Endodermal cell (in vitro differentiated cells): Measurements from ENCODE around the gene SLC35D3. TPM values are rescaled to one million over a fixed set of nuclear protein-coding genes. Genes with fewer than 3 reads are reported as not detected.
"Not testable (repeated sequence)": the region's sequence is repeated elsewhere in the genome, so short reads cannot be mapped to it uniquely, and the experiment has no call there.

ENCODE experiments used
- DNase-seq: peaks from one replicate; pipeline ENCODE4 v3.0.0-alpha.2; 2017
- H3K27ac ChIP-seq: 2 replicates; pipeline ENCODE4 v1.5.1; 2013; ENCODE audit warnings: mild to moderate bottlenecking, low read depth, low read length, moderate library complexity
- H3K27me3 ChIP-seq: 2 replicates; pipeline ENCODE4 v1.6.1; 2013; ENCODE audit warnings: mild to moderate bottlenecking, low read length, moderate library complexity; ENCODE audit not compliant: insufficient read depth, control insufficient read depth, poor library complexity, severe bottlenecking
- H3K36me3 ChIP-seq: 2 replicates; pipeline ENCODE4 v1.7.0; 2013; ENCODE audit warnings: mild to moderate bottlenecking, low read length, moderate library complexity; ENCODE audit not compliant: control insufficient read depth, insufficient read depth
- H3K4me1 ChIP-seq: one replicate; pipeline ENCODE4 v1.7.0; 2013; ENCODE audit warnings: low read length; ENCODE audit not compliant: control insufficient read depth, insufficient read depth
- H3K4me3 ChIP-seq: 2 replicates; pipeline ENCODE4 v1.5.1; 2013; ENCODE audit warnings: mild to moderate bottlenecking, low read length, moderate library complexity
- H3K9ac ChIP-seq: 2 replicates; pipeline ENCODE4 v1.6.1; 2013; ENCODE audit warnings: mild to moderate bottlenecking, low read length, moderate library complexity; ENCODE audit not compliant: poor library complexity, severe bottlenecking; ENCODE audit errors: extremely low read depth
- H3K9me3 ChIP-seq: 2 replicates; pipeline ENCODE4 v1.6.1; 2013; ENCODE audit warnings: mild to moderate bottlenecking, low read length, moderate library complexity; ENCODE audit not compliant: control insufficient read depth
- H3K27ac Mint-ChIP-seq: 2 replicates; pipeline ENCODE4 v1.8.0; 2020; ENCODE audit warnings: mixed read lengths
- H3K27me3 Mint-ChIP-seq: 2 replicates; pipeline ENCODE4 v1.8.0; 2021; ENCODE audit warnings: mild to moderate bottlenecking, mixed read lengths; ENCODE audit not compliant: insufficient read depth
- H3K36me3 Mint-ChIP-seq: 2 replicates; pipeline ENCODE4 v1.8.0; 2020; ENCODE audit warnings: low read depth, mixed read lengths
- H3K4me1 Mint-ChIP-seq: 2 replicates; pipeline ENCODE4 v1.8.0; 2020; ENCODE audit warnings: mixed read lengths
- H3K4me3 Mint-ChIP-seq: 2 replicates; pipeline ENCODE4 v1.8.0; 2020; ENCODE audit warnings: mild to moderate bottlenecking, moderate library complexity, mixed read lengths
- H3K9me3 Mint-ChIP-seq: 2 replicates; pipeline ENCODE4 v1.8.0; 2020; ENCODE audit warnings: mild to moderate bottlenecking, mixed read lengths
- CTCF ChIP-seq: fragments of 200-600 bp; sonication (generic); conservative IDR thresholded peaks from 2 replicates; pipeline ENCODE4 v1.5.0; 2021; ENCODE audit warnings: antibody characterized with exemption, mild to moderate bottlenecking
- WGBS, 2 experiments: methylation state at CpG; one replicate each; pipeline versions ENCODE4 v1.1.5 to v1.1.7; 2013; ENCODE audit warnings: missing lambda C conversion rate in 2 of 2, mixed read lengths in 1 of 2; ENCODE audit not compliant: insufficient coverage in 1 of 2, insufficient read length in 1 of 2; 5-methylcytosine and 5-hydroxymethylcytosine counted together
- total RNA-seq, 2 donors: library from RNA; stranded (reverse); fragmentation: NEBNext Ultra II Directional in 1 of 2; extraction: Animal tissue kit (Norgen Biotek cat#: 25700) in 1 of 2; gene quantifications; 2 replicates in 1 of 2; 3 replicates in 1 of 2; pipeline ENCODE4 v1.2.1, GENCODE V29; 2021

Gene SLC35D3
- total RNA-seq, 2 donors from 2014 or later, result 0.44 TPM; not detected in 1

- WGBS, 2 experiments, result 87 to 88% methylated on average over 5 of the region's 5 CpGs
- no peaks in the 10 kb centered on the region for H3K36me3 Mint-ChIP-seq
- no peak overlapping the region for H3K27ac ChIP-seq
- H3K4me1 Mint-ChIP-seq, result peaks cover 48% of the 10 kb centered on the region
- H3K27me3 ChIP-seq, result no peaks in the 10 kb centered on the region
- H3K9ac ChIP-seq, result no peak overlapping the region
- H3K36me3 ChIP-seq, result no peaks in the 10 kb centered on the region
- peak; percentile 58 for DNase-seq
- H3K4me1 ChIP-seq, result no peaks in the 10 kb centered on the region
- no peaks in the 10 kb centered on the region for H3K9me3 Mint-ChIP-seq
- TF ChIP-seq CTCF, result no peak
- H3K4me3 ChIP-seq, result no peak overlapping the region
- no peak overlapping the region for H3K4me3 Mint-ChIP-seq
- H3K27me3 Mint-ChIP-seq, result peaks cover 2% of the 10 kb centered on the region
- peak overlapping the region; percentile 38 for H3K27ac Mint-ChIP-seq
- no peaks in the 10 kb centered on the region for H3K9me3 ChIP-seq
These were observed 36.1 kb downstream of the SLC35D3 start for GRCh38 chr6:136958168-136958567.

- no peaks in the 10 kb centered on the region for H3K36me3 ChIP-seq
- WGBS, 2 experiments, result 74 to 77% methylated on average over 4 to 14 of the region's 14 CpGs
- Mint-ChIP-seq H3K27me3 (peaks cover 2% of the 10 kb centered on the region), H3K4me3 (no peak overlapping the region), H3K36me3 (no peaks in the 10 kb centered on the region), H3K9me3 (no peaks in the 10 kb centered on the region), H3K27ac (peak overlapping the region; percentile 50), H3K4me1 (peaks cover 53% of the 10 kb centered on the region)
- no peak for TF ChIP-seq CTCF
- H3K4me1 ChIP-seq, result no peaks in the 10 kb centered on the region
- H3K4me3 ChIP-seq, result no peak overlapping the region
- no peaks in the 10 kb centered on the region for H3K9me3 ChIP-seq
- H3K27ac ChIP-seq, result no peak overlapping the region
- no peaks in the 10 kb centered on the region for H3K27me3 ChIP-seq
- peak; percentile 75 for DNase-seq
- no peak overlapping the region for H3K9ac ChIP-seq
These were observed 37.4 kb downstream of the SLC35D3 start for GRCh38 chr6:136959471-136959891.

GRCh38 chr6:136959935-136960334 is 37.8 kb downstream of the SLC35D3 start:
- H3K27me3 Mint-ChIP-seq, DNase-seq, H3K36me3 Mint-ChIP-seq, H3K9me3 ChIP-seq, H3K4me1 ChIP-seq, H3K27ac ChIP-seq, H3K36me3 ChIP-seq, H3K27me3 ChIP-seq, H3K4me3 Mint-ChIP-seq, H3K4me3 ChIP-seq, H3K9ac ChIP-seq, H3K9me3 Mint-ChIP-seq: not testable (repeated sequence)
- WGBS, 2 experiments, result 71 to 89% methylated on average over 1 to 6 of the region's 6 CpGs
- H3K27ac Mint-ChIP-seq, result peak overlapping the region; percentile 26
- H3K4me1 Mint-ChIP-seq, result peaks cover 58% of the 10 kb centered on the region

- no peak overlapping the region for H3K27ac ChIP-seq
- Mint-ChIP-seq H3K27ac (no peak overlapping the region), H3K4me3 (no peak overlapping the region), H3K9me3 (no peaks in the 10 kb centered on the region), H3K36me3 (no peaks in the 10 kb centered on the region), H3K4me1 (peaks cover 58% of the 10 kb centered on the region), H3K27me3 (peaks cover 2% of the 10 kb centered on the region)
- DNase-seq, result no peak
- H3K4me3 ChIP-seq, result no peak overlapping the region
- 93% methylated on average over 3 of the region's 3 CpGs; no CpG with 5 or more reads in 1 of the 2 experiments for WGBS, 2 experiments
- no peaks in the 10 kb centered on the region for H3K27me3 ChIP-seq
- no peak for TF ChIP-seq CTCF
- H3K36me3 ChIP-seq, result no peaks in the 10 kb centered on the region
- H3K9me3 ChIP-seq, result no peaks in the 10 kb centered on the region
- no peak overlapping the region for H3K9ac ChIP-seq
- H3K4me1 ChIP-seq, result no peaks in the 10 kb centered on the region
These were observed 38.7 kb downstream of the SLC35D3 start for GRCh38 chr6:136960781-136961180.
